ENCODE measurements around the gene ANGPTL8. TPM values are rescaled to one million over a fixed set of nuclear protein-coding genes. Genes with fewer than 3 reads are reported as not detected.

Gene ANGPTL8
- total RNA-seq, 2 donors from 2014 or later, result not detected

- peak overlapping the region; percentile 99 for H3K4me3 ChIP-seq
- ATAC-seq (ENCODE audit: insufficient number of reproducible peaks, low FRiP score, low read depth) (no peak), DNase-seq (ENCODE audit: low spot score) (no peak)
- peak overlapping the region; percentile 95 to 99 for H3K27ac ChIP-seq
- H3K4me1 ChIP-seq (ENCODE audit: control insufficient read depth in 1 of 2, low read depth in 2 of 2), result peaks cover 44 to 78% of the 10 kb centered on the region in 2 donors
- H3K9me3 ChIP-seq, result no peaks in the 10 kb centered on the region
- H3K36me3 ChIP-seq, result peaks cover 22% of the 10 kb centered on the region
- TF ChIP-seq, protein P1, sequence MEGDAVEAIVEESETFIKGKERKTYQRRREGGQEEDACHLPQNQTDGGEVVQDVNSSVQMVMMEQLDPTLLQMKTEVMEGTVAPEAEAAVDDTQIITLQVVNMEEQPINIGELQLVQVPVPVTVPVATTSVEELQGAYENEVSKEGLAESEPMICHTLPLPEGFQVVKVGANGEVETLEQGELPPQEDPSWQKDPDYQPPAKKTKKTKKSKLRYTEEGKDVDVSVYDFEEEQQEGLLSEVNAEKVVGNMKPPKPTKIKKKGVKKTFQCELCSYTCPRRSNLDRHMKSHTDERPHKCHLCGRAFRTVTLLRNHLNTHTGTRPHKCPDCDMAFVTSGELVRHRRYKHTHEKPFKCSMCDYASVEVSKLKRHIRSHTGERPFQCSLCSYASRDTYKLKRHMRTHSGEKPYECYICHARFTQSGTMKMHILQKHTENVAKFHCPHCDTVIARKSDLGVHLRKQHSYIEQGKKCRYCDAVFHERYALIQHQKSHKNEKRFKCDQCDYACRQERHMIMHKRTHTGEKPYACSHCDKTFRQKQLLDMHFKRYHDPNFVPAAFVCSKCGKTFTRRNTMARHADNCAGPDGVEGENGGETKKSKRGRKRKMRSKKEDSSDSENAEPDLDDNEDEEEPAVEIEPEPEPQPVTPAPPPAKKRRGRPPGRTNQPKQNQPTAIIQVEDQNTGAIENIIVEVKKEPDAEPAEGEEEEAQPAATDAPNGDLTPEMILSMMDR (IDR thresholded peaks at IDR 0.05), result no peak
- H3K27me3 ChIP-seq (replicated peaks; ENCODE audit: insufficient read depth), result no peaks in the 10 kb centered on the region
Measured at GRCh38 chr19:11194173-11194572, 45.2 kb upstream of the ANGPTL8 start.

DNA sequence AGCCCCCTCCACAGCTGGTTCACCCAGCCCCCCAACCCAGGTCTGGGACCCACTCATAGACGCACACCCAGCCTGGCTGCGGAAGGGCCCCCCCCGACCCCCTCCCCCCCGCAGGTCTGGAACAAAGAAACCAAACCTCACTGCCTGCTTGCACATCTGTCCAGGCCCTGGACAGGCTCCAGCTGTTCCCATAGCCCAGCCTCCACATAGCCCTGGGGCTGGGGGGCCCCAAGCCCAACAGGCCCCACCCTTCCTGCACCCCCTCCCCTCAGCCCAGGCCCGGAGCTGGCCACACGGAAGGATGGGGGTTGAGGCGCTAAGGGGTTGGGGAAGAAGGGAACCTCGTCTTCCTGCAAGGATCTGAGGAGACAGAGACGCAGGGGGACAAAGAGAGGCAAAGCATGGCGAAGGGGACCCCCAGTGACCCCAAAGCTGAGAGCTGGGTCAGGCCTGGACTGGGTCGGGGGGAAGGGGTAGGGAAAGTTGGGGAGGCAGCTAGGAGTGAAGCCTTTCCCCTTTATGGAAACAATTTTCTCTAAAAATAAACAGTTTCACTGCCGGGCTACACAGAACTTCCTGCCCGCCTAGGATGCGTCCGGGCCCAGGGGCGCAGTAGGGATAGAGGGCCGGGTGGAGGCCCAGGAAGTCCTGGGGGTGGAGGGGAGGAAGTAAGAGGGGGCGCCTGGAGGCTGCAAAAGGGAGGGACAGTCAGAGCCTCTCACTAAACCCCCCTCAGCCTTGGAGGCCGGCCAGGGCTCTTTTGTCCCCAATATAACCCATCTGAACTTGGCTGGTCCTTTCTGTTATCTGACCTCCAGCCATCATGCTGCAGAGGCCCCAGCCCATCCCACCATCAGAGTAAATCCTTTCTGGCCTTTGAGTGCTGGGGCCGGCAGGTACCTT is 44.5 kb upstream of the ANGPTL8 start:
- Histone ChIP-seq H3K4me3 (peak overlapping the region; percentile 99), H3K4me1 (ENCODE audit: control insufficient read depth in 1 of 2, low read depth in 2 of 2) (peaks cover 40 to 75% of the 10 kb centered on the region in 2 donors), H3K27ac (peak overlapping the region; percentile 95 to 99), H3K9me3 (no peaks in the 10 kb centered on the region), H3K27me3 (replicated peaks; ENCODE audit: insufficient read depth) (no peaks in the 10 kb centered on the region), H3K36me3 (peaks cover 22% of the 10 kb centered on the region)
- ATAC-seq (ENCODE audit: insufficient number of reproducible peaks, low FRiP score, low read depth) (no peak), DNase-seq (ENCODE audit: low spot score) (no peak)
- TF ChIP-seq, protein P1 (IDR thresholded peaks at IDR 0.05), result no peak

GRCh38 chr19:11195681-11196080 is 43.7 kb upstream of the ANGPTL8 start:
- peak overlapping the region; percentile 99 for H3K4me3 ChIP-seq
- peak overlapping the region; percentile 95 to 99 for H3K27ac ChIP-seq
- H3K9me3 ChIP-seq, result no peaks in the 10 kb centered on the region
- H3K4me1 ChIP-seq (ENCODE audit: control insufficient read depth in 1 of 2, low read depth in 2 of 2), result peaks cover 32 to 67% of the 10 kb centered on the region in 2 donors
- H3K36me3 ChIP-seq, result peaks cover 22% of the 10 kb centered on the region
- H3K27me3 ChIP-seq (replicated peaks; ENCODE audit: insufficient read depth), result no peaks in the 10 kb centered on the region
- ATAC-seq (ENCODE audit: insufficient number of reproducible peaks, low FRiP score, low read depth) (no peak), DNase-seq (ENCODE audit: low spot score) (no peak)
- TF ChIP-seq, protein P1 (IDR thresholded peaks at IDR 0.05), result no peak

GRCh38 chr19:11196406-11197287 is 42.8 kb upstream of the ANGPTL8 start:
- Histone ChIP-seq H3K36me3 (peaks cover 22% of the 10 kb centered on the region), H3K27me3 (replicated peaks; ENCODE audit: insufficient read depth) (no peaks in the 10 kb centered on the region), H3K4me1 (ENCODE audit: control insufficient read depth in 1 of 2, low read depth in 2 of 2) (peaks cover 29 to 57% of the 10 kb centered on the region in 2 donors), H3K9me3 (no peaks in the 10 kb centered on the region), H3K27ac (peak overlapping the region; percentile 95 to 99), H3K4me3 (peak overlapping the region; percentile 99)
- ATAC-seq (ENCODE audit: insufficient number of reproducible peaks, low FRiP score, low read depth) (peak; percentile 13), DNase-seq (ENCODE audit: low spot score) (no peak)
- TF ChIP-seq, protein P1 (IDR thresholded peaks at IDR 0.05), result no peak

Data from thoracic aorta (tissue), 2 donors.